NCI-H774 (cell line): ENCODE measurements around the gene MYO1A.
A peak's percentile ranks its signal among the peaks of the same experiment; 100 is the strongest.

ENCODE experiments used
- DNase-seq: peaks from one replicate; lab custom pipeline; 2025; lab: John Stamatoyannopoulos, UW

MYO1A gene

DNA sequence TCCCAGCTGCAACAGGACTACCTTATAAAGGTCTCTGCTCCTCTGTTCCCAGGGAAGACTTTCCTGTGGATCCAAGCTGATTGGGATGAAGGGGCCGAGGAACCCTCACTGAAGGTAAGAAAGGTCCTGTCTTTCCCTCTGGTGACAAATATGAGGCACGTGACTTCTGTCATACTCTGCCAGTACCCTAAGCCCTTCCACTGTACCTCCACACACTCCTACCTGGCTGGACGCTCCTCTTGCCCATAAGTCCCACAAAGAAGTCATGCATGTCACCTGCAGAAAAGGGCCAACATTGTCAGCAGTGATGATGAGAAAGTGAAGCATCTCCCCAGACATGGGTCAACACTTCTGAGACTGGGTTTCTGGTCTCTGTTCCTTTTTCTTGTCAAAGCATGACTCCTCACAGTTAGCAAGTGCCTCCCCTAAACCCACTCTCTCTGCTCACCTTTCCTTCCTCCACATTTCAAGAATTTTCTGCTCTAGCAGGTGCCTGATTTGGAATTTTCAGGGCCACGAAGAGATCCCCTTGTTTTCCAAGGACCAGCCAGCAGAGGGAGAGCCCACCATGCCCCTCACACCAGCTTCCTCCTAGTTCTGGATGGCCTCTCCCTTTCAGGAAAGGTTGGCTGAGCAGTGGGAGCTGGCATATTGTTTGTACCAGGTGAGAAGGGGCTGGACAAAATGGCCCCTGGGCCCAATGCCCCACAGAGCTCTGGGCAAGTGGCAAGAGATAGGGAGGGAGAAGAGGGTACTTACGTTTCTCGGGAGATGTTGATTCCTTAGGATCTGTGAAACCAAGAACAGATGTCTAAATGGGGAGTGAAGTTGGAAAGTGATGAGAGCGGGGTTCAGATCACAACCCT, 37.1 kb downstream of the MYO1A start:
- no peak for DNase-seq

DNA sequence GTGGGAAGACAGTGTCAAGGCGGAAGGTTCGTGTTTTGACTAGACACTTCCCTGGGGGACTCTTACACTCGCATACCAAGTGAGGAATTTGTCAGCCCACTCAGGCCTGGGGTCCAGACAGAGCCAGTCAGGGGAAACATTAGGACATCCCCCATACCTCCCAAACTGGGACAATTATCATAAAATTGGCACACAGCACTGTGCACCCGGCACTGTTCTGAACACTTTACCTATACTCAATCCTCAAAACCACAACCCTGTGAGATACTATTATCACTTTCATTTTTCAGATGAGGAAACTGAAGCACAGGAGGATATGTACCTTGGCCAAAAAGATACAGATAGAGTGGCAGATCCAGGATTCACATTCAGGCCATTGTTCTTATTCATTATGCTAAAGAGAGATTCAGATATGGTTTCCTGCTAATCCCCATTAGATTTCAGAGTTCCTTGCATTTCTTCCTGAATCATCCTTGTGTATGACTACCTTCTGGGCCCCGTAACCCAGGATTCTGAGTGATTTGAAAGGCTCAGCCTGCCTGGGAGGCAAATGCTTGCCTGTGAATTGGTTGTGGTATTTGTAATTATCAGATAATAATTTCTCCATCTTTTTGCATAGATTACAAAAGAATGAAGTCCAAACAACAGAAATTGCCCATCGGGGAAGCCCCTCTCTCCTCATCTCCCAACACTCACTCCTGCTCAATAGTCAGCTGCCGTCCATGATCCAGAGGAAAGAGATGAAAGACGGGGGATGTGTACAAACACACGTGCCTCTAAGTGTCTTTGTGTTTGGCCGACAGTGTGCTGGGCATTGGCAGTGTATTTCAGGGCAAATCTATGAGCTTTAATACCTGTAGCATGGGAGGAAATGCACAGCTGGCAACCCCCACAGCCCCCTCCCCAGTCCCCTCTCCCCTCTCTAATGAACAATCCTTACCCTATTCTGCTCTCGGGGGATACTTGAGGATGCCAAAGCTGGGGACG, 38.2 kb downstream of the MYO1A start:
- no peak for DNase-seq

DNA sequence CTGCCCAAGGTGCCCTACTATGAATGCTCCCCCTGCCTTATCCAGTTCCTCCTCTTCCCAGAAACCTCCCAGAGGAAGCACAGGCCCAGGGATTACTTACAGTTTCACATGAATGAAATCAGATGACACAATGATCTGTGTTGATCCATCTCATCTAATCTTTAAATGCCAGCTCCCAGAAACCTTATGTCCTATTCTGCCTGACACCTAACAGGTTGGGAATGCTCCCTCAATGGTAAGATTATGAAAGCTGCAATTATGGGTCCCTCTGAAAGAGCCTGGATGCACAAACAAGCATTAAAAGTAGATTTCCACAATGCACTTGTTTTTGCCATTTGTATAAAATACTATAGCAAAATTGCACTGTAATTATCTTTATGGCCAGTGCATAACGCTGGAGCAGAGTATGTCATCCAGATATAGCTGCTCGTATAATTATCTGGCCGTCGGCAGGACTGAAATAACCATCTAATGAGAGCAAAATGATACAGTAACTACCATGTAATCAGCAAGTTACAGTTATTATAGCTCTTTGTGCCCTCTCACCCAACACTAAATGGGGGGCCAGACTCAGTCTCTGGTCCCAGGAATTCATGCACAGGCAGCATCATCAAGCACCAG, 39.2 kb downstream of the MYO1A start:
- DNase-seq, result no peak

DNA sequence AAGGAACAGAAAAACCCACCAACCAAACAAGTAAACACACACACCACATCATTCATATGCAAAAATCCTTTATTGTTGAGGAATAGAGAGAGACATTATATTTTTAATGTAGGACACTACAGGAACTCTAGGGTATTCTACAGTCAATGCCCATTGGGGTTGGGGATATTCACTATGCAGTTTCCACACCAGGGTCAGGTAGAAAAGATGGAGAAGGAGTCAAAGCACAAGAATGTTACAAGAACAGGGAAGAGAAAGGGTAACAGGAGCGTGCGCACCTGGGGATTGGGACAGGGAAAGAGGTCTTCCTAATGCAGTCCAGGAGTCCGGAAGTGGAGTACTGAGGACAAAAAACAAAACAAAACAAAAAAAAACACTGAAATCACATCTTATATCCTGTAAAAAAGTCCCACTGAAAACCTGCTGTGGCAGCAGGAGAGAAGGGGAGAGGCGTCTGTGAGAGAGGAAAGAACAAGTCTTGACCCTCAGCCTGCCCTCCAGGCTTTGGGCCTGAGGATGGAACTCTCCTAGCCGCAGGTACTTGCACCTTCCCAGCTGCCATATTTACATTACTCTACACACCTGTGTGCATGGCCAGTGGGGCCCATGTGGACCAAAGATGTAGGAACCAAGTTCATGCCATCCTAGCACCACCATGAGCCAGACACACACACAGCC, 39.8 kb downstream of the MYO1A start:
- no peak for DNase-seq

DNA sequence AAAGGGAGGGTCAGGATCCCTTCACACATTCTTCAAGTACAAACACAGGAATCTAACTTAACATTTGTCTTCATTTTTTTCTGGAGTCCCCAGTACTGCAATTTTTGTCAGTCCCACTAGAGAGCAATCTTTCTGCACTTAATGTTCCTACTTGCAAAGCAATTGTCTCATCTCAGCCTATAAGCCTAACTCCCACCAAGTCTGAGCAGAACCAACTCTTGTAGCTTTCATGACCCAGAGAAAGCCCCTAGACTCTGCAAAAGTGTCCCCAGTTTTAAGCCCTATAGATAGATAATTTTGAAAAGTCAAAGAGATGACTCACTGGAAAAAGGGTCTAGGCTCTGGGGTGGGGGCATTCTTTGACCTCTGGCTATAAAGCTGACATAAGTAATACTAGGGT, 41.8 kb downstream of the MYO1A start:
- peak; percentile 17 for DNase-seq

DNA sequence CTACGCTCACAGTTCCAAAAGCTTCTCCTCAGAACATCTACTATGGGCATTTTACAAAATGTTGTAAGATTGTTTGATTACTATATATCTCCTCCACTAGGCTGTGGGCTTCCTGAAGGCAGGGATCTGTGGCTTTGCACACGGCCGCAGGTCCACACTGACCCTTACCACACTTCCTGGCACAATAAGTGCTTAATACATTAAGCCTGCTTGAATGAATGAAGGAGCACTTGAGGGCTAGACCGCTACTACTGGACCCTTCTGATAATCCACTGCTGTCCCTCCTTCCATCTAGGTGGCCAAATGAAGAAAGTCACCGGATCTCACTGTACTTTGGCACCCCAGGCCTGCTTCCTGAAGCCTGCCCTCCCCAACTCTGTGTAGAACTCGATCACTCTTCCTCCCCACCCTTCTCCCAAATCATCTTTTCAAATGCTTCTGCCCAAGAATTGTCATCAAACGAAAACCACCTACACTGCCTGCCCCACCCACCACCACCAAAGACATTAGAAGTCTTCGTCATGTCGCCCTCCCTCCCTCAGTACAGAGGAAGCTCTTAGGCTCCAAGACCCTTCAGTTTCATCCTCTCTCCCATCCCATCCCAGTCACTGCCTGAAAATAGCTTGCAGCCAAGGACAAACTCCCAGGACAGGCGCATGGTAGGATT, 43.0 kb downstream of the MYO1A start:
- no peak for DNase-seq

DNA sequence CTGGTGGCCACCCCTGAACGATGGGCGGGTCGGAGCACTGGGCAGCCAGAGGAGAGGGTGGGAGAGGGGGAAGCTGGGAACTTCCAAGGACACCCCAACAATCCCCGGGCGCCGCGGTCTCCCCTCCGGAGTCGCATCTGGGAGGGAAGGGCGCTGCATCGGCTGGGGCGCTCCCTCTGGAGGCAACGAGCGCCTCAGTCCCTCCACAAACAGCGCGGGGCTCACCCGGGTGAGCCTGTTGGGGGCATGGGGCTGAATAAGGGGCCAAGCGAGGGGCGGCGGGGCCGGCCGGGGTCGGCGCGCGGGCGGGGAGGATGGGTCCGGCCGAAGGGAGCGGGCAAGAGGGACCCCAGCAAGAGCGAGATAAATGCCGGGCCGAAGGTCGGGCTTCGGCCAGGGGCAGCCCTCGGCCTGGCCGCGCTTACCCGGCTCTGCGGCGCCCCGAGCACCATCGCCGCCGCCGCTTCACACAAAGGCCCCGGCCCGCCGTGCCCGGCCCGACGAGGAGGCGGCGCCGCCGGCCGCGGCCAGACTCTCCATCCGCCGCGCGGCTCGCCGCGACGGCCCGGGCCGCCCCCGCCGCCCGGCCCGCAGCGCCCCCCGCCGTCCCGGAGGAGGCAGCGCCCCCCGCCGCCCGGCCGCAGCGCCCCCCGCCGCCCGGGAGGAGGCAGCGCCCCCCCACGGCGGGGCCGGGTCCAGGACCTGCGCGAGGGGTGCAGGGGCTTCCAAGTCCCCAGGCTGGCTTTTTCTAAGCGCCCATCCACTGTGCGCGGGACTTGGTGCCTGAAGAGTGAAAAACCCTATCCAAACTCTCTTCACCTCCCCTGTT, 43.7 kb downstream of the MYO1A start, which contains the start of gene ZBTB39:
Gene ZBTB39 (minus strand): TSS at position 567 of the 829 bp plus-strand sequence. CDS start 1,629 bp downstream, outside the sequence.
- DNase-seq, result peak; percentile 68

DNA sequence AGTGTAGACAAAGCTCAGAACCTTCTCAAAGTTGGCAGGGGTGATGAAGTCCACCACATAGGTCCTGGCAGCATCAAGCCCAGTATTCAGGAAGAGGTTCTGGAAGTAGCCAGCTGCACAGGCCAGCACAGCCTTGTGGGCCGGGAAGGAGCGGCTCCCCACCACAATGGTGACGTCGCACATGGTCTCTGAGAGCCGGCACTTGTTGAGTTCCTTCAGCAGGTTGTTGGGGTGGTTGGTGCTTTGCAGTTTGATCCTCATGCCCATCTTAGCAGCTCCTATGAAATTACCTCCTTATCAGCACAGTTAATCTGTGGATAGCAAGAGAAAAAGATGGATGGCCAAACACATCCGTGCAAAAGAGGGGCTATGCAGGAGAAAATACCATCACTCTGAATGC, 45.3 kb downstream of the MYO1A start:
- no peak for DNase-seq

DNA sequence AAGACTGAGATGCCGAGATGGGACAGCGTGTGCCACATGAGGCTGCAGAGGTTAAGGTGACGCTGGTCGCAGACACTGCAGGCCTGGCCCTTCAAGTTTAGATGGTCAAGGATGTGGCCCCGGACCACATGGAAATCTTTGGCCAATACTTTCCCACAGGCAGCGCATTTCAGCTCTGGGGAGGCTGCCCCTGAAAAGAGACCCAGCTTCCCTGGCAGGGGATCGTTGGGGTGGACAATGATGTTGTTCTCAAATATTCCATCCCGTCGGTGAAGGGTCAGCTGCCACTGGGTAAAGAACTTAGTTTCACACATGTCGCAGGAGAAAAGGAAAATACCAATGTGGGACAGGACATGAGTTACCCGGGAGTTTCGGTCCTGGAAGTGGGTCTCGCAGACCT, 46.5 kb downstream of the MYO1A start:
- no peak for DNase-seq

DNA sequence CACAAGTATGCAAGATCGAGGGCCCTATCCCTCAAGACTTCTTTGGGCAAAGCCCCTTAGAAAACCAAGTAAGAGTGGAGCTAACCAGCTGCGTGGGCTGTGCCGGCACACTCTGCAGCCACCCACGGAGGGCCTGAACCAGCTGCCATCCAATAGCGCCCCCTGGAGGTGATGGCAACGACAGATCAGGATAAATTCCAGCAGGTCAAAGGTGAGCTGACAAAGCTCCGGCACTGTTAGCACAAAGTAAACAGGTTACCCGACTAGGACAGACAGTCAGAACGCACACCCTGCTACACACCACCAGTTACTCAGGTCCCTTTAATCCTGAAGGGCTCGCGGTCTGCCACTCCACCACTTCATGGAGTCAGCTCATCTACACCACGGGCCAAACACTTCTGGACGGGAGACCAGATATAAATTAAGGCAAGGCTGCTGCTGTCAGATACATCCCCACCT, 48.5 kb downstream of the MYO1A start:
- peak; percentile 36 for DNase-seq

DNA sequence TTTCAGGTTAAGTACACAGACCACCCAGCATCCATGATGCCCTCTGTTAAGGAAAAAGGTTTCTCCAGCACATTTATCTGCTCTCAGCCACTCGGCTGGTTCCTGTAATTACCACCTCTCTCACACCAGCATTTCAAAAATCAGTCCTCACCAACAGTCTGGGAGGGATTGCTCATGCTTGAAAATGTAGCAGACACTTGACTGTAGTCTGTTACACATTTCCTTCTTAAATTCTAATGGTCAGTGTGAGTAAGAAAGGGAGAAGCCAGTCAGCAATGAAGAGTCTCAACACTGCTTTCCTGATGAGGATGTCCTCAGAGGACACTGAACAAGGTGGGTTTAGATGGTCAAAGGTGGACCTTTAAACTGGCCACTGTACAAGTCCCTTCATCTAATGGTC, 49.5 kb downstream of the MYO1A start:
- no peak for DNase-seq

DNA sequence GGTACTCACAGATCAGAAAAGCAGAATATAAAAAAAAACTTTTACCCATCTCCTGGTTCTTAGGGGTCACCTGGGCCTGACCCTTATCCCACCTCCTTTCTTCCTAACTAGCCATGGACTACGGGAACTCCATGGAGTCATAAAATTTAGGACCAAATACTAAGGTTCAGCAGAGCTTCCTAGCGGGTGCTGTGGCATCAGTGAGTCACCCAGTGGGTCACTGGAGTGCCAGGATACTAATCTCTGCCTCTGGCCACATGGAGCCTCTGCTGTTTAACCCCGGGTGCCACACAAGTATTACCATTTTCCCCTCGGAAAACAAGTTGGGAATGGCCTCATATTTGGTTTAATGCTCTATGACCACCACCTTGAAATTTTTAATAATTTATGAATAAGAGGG, 50.5 kb downstream of the MYO1A start:
- no peak for DNase-seq

DNA sequence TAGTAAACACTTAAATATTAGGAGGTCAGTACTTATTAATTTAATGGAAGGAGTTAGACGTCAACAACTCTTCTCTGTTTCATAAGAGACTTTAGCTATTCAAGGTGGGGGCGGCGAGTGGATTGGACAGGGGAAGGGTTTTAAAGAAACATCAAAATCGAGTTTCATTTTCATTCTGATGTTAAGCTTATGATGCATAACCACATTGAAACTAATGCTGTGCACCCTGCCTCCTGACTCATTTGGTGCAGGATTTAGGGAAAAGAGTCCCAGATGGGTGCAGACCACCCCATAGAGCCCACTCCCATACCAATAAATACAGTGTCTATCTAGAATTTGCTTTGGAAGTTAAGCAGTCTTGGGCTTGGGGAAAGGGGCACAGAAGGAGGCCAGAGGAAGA, 50.9 kb downstream of the MYO1A start:
- no peak for DNase-seq

DNA sequence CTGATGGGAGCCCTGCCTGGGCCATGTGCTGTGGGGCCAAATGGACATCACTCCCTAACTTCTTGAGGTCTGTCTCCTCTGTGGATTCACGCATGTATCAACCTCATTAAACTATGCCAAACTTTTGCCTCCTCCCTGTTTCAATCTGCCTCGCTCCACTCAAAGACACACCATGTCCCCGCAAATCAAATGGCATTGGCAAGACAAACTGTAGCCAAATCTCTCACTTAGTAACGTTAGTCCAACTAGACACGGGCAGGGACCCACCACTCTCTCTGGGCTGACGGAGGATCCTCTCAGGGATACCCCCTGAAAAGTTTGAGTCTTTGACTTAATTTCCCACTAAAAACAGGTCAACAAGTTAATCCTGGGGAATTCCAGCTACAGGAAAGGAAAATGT, 51.6 kb downstream of the MYO1A start:
- DNase-seq, result no peak

DNA sequence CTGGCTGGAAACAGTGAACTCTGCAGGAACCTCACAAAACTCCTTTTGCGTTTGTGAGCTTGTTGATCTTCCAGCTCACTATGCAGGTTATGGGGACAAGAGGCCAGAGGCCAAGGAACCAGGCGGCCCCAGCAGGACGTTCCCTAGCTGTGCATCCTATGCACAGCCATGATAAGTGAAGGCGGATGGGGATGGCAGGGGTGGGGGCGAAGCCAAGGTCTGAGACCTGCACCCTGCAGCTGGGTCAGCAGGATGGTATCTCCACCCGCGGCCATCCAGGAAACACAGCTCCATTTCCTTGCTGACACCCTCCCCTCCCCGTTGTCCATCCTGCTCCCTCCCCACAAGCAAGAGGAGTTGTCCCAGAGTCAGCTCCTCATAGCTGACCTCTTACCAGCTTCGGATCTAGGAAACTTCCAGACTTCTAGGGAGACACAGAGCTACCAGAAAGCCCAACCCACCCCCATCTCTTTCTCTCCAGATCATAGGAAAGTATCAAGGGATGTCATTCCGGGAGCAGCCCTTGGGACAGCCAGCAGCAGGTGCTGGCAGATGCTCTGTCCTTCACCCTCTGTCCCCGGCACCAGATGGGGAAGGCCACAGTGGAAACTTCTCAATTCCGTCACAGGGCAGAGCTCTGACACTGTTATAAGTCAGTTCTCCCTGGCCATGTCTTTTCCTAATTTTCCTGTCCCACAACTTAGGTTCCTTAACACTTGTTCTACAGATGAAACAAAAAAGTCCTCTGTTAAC, 53.0 kb downstream of the MYO1A start:
- DNase-seq, result no peak

DNA sequence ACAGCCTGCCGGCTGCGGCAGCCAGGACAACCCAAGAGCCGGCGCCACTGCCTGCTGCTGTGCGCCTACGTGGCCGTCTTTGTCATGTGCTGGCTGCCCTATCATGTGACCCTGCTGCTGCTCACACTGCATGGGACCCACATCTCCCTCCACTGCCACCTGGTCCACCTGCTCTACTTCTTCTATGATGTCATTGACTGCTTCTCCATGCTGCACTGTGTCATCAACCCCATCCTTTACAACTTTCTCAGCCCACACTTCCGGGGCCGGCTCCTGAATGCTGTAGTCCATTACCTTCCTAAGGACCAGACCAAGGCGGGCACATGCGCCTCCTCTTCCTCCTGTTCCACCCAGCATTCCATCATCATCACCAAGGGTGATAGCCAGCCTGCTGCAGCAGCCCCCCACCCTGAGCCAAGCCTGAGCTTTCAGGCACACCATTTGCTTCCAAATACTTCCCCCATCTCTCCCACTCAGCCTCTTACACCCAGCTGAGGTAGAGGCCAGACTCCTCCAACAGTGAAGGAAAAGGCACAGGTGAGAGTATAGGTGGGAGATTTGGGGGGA, 53.9 kb downstream of the MYO1A start:
- DNase-seq, result no peak

DNA sequence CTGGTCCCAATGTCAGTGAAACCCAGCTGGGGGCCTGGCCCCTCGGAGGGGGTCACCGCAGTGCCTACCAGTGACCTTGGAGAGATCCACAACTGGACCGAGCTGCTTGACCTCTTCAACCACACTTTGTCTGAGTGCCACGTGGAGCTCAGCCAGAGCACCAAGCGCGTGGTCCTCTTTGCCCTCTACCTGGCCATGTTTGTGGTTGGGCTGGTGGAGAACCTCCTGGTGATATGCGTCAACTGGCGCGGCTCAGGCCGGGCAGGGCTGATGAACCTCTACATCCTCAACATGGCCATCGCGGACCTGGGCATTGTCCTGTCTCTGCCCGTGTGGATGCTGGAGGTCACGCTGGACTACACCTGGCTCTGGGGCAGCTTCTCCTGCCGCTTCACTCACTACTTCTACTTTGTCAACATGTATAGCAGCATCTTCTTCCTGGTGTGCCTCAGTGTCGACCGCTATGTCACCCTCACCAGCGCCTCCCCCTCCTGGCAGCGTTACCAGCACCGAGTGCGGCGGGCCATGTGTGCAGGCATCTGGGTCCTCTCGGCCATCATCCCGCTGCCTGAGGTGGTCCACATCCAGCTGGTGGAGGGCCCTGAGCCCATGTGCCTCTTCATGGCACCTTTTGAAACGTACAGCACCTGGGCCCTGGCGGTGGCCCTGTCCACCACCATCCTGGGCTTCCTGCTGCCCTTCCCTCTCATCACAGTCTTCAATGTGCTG, 54.6 kb downstream of the MYO1A start:
- no peak for DNase-seq

DNA sequence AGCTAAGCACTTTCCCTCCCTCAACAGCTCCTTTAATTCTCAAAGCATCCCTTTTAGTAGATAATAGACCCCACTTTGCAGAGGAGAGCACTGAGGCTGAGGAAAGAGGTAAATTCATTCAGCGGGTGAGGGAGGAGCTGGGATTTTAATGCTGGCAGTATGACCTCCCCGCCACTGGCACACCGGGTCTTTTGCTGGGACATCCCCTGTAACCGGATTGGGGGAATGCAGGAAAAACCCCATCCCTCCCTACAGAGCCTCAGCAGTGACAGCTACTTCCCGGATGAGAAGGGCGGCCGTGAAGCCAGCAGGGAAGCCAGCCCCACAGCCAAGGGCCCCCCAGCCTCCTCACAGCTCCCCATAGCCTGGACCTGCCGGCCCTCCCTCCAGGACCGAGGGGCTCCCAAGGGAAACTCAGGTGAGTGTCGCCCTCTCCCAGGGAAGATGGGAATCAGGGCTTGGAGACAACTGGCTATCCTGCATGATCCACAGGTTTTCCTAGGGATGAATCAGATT, 55.6 kb downstream of the MYO1A start:
- no peak for DNase-seq
